HFF-Myc (cell line): ENCODE results near the gene MORN5.

Source experiments
- DNase-seq: peaks from one replicate; pipeline ENCODE4 v3.0.0-alpha.2; 2011; ENCODE audit warnings: low read depth; ENCODE audit errors: extremely low read depth
- H3K4me3 ChIP-seq: replicated peaks from 2 replicates; pipeline ENCODE4 v1.5.1; 2011; ENCODE audit warnings: low read depth, mild to moderate bottlenecking, control low read depth, low read length
- TF ChIP-seq, protein P1 (sequence below): IDR thresholded peaks from 2 replicates; pipeline ENCODE4 v1.5.1; 2012; ENCODE audit warnings: mild to moderate bottlenecking, low read depth, low read length, control low read depth; ENCODE audit errors: missing control alignments

MORN5 gene

GRCh38 chr9:122164286-122164685 lies 4.6 kb downstream of the MORN5 start:
- TF ChIP-seq, protein P1, sequence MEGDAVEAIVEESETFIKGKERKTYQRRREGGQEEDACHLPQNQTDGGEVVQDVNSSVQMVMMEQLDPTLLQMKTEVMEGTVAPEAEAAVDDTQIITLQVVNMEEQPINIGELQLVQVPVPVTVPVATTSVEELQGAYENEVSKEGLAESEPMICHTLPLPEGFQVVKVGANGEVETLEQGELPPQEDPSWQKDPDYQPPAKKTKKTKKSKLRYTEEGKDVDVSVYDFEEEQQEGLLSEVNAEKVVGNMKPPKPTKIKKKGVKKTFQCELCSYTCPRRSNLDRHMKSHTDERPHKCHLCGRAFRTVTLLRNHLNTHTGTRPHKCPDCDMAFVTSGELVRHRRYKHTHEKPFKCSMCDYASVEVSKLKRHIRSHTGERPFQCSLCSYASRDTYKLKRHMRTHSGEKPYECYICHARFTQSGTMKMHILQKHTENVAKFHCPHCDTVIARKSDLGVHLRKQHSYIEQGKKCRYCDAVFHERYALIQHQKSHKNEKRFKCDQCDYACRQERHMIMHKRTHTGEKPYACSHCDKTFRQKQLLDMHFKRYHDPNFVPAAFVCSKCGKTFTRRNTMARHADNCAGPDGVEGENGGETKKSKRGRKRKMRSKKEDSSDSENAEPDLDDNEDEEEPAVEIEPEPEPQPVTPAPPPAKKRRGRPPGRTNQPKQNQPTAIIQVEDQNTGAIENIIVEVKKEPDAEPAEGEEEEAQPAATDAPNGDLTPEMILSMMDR, result no peak
- DNase-seq, result no peak

GRCh38 chr9:122168356-122168755 lies 8.6 kb downstream of the MORN5 start:
- no peak overlapping the region for H3K4me3 ChIP-seq
- TF ChIP-seq, protein P1, result no peak
- no peak for DNase-seq

More at GRCh38 chr9:122164286-122164685, 4.6 kb downstream of the MORN5 start:
- no peak overlapping the region for H3K4me3 ChIP-seq

- TF ChIP-seq, protein P1, result no peak
- DNase-seq, result no peak
- no peak overlapping the region for H3K4me3 ChIP-seq
Observed at GRCh38 chr9:122172131-122172530, 12.4 kb downstream of the MORN5 start.

- TF ChIP-seq, protein P1, result no peak
- no peak for DNase-seq
- H3K4me3 ChIP-seq, result no peak overlapping the region
Observed at GRCh38 chr9:122173670-122174069, 14.0 kb downstream of the MORN5 start.

- TF ChIP-seq, protein P1, result no peak
- DNase-seq, result no peak
- no peak overlapping the region for H3K4me3 ChIP-seq
Observed at GRCh38 chr9:122176916-122177315, 17.2 kb downstream of the MORN5 start.

DNA sequence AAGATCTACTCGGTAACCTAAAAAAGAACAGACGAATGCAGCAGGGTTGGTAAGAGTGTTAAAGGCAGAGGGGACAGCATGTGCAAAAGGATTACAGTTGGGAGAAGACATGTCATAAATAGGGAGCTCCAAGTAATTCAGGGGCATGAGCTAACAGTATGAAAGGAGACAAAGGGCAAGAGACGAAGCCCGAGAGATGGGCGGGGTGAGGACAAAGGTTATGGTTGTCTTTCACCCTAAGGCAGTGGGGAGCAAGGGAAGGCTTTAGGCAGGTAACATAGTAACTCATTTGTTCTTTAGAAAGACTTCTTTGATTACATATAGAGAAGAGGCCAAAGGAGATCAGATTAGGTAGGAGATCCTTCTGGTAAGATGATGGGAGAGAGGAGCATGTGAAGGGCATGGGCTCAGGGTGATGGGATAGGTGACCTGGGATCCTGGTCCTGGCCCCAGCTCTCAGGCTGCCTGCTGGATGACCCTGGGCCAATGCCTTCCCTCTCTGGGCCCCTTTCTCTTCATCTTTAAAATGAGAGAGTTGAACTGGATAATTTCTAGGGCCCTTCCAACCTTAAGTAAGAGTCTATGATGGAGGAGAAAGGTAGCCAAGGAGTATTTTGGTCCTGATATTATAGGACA lies 19.5 kb downstream of the MORN5 start:
- H3K4me3 ChIP-seq, result no peak overlapping the region
- TF ChIP-seq, protein P1, result no peak
- DNase-seq, result no peak

- no peak overlapping the region for H3K4me3 ChIP-seq
- no peak for DNase-seq
- TF ChIP-seq, protein P1, result no peak
Observed at GRCh38 chr9:122179690-122180074, 20.0 kb downstream of the MORN5 start.
